ENCODE data around the gene DNAJC10. TPM values are rescaled to one million over a fixed set of nuclear protein-coding genes. Genes with fewer than 3 reads are reported as not detected.

Gene DNAJC10
- total and polyA plus RNA-seq, 9 of the 15 experiments (the other 6 are each of a cell fraction or from before 2014, with no cell fraction given): 9.8 to 77.7 (median 57.3) TPM

DNA sequence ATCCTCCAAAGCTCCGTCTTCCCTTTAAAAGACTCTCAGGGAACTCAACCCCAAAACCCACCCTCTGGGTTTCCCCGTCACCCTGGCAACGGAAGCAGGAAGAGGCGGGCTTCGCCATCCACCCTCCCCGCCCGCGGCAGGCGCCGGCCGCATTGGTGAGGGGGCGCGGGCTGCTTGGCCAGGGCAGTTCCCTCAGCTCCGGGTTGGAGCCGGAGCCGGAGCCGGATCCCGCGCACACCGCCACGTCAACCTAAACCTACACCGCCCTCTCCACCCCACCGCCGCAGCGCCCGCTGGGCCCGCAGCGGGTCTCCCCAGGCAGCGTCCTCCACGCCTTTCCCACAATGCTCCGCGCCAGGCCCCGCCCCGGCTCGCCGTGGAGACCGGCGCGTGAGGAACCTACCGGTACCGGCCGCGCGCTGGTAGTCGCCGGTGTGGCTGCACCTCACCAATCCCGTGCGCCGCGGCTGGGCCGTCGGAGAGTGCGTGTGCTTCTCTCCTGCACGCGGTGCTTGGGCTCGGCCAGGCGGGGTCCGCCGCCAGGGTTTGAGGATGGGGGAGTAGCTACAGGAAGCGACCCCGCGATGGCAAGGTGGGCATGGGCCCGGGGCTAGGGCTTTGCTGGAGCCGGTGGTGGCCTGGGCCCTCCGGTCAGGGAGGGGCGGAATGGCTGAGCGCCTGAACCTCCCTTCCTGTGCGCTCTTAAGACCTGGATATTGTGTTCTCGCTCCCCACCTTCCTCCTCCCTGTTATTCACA is at the start of gene DNAJC10 (continued):
- TF ChIP-seq ETV6 (IDR thresholded peaks at IDR 0.05; ENCODE audit: borderline replicate concordance in 1 of 2, low read depth in 2 of 2, low read length in 1 of 2) (peak in 1 of 2 experiments; percentile 45; a peak in 1 of 4 replicates), ETV6 (CRISPR knock-in tag; IDR thresholded peaks at IDR 0.05; ENCODE audit: borderline replicate concordance) (peak; percentile 91; the same call in 1 of the 2 replicates), HLTF (IDR thresholded peaks at IDR 0.05) (0 out of 2 replicates have a peak, but pooled peaks have one; percentile 31), ARNT (IDR thresholded peaks at IDR 0.05) (no peak), CBX8 (IDR thresholded peaks at IDR 0.05; ENCODE audit: borderline replicate concordance, extremely low read depth, low read depth, low read length, poor library complexity, severe bottlenecking) (no peak), ZKSCAN1 (IDR thresholded peaks at IDR 0.05; ENCODE audit: low read depth, low read length) (peak; percentile 22; the same call in 1 of the 2 replicates), CCNT2 (IDR thresholded peaks at IDR 0.05; ENCODE audit: borderline replicate concordance, extremely low read depth, insufficient read length, low read depth, low read length) (peak; percentile 93), COPS2 (conservative IDR thresholded peaks at IDR 0.05) (no peak), TBP (optimal IDR thresholded peaks at IDR 0.05; ENCODE audit: low read depth, low read length) (peak; percentile 68)
- TF ChIP-seq, protein P1, sequence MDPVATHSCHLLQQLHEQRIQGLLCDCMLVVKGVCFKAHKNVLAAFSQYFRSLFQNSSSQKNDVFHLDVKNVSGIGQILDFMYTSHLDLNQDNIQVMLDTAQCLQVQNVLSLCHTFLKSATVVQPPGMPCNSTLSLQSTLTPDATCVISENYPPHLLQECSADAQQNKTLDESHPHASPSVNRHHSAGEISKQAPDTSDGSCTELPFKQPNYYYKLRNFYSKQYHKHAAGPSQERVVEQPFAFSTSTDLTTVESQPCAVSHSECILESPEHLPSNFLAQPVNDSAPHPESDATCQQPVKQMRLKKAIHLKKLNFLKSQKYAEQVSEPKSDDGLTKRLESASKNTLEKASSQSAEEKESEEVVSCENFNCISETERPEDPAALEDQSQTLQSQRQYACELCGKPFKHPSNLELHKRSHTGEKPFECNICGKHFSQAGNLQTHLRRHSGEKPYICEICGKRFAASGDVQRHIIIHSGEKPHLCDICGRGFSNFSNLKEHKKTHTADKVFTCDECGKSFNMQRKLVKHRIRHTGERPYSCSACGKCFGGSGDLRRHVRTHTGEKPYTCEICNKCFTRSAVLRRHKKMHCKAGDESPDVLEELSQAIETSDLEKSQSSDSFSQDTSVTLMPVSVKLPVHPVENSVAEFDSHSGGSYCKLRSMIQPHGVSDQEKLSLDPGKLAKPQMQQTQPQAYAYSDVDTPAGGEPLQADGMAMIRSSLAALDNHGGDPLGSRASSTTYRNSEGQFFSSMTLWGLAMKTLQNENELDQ (CRISPR knock-in tag; IDR thresholded peaks at IDR 0.05; ENCODE audit: borderline replicate concordance): no peak
- TF ChIP-seq, protein P2, sequence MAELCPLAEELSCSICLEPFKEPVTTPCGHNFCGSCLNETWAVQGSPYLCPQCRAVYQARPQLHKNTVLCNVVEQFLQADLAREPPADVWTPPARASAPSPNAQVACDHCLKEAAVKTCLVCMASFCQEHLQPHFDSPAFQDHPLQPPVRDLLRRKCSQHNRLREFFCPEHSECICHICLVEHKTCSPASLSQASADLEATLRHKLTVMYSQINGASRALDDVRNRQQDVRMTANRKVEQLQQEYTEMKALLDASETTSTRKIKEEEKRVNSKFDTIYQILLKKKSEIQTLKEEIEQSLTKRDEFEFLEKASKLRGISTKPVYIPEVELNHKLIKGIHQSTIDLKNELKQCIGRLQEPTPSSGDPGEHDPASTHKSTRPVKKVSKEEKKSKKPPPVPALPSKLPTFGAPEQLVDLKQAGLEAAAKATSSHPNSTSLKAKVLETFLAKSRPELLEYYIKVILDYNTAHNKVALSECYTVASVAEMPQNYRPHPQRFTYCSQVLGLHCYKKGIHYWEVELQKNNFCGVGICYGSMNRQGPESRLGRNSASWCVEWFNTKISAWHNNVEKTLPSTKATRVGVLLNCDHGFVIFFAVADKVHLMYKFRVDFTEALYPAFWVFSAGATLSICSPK (IDR thresholded peaks at IDR 0.05; ENCODE audit: borderline replicate concordance): 0 out of 2 replicates have a peak, but pooled peaks have one; percentile 78
- TF ChIP-seq, protein P3, sequence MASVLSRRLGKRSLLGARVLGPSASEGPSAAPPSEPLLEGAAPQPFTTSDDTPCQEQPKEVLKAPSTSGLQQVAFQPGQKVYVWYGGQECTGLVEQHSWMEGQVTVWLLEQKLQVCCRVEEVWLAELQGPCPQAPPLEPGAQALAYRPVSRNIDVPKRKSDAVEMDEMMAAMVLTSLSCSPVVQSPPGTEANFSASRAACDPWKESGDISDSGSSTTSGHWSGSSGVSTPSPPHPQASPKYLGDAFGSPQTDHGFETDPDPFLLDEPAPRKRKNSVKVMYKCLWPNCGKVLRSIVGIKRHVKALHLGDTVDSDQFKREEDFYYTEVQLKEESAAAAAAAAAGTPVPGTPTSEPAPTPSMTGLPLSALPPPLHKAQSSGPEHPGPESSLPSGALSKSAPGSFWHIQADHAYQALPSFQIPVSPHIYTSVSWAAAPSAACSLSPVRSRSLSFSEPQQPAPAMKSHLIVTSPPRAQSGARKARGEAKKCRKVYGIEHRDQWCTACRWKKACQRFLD (CRISPR knock-in tag; IDR thresholded peaks at IDR 0.05): peak; percentile 91
- TF ChIP-seq, protein P4, sequence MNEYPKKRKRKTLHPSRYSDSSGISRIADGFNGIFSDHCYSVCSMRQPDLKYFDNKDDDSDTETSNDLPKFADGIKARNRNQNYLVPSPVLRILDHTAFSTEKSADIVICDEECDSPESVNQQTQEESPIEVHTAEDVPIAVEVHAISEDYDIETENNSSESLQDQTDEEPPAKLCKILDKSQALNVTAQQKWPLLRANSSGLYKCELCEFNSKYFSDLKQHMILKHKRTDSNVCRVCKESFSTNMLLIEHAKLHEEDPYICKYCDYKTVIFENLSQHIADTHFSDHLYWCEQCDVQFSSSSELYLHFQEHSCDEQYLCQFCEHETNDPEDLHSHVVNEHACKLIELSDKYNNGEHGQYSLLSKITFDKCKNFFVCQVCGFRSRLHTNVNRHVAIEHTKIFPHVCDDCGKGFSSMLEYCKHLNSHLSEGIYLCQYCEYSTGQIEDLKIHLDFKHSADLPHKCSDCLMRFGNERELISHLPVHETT (CRISPR knock-in tag; conservative IDR thresholded peaks at IDR 0.05 in 1 of 2, IDR thresholded peaks at IDR 0.05 in 1 of 2): peak in 1 of 2 experiments; percentile 96; a peak in 2 of 4 replicates
- TF ChIP-seq, protein P5, sequence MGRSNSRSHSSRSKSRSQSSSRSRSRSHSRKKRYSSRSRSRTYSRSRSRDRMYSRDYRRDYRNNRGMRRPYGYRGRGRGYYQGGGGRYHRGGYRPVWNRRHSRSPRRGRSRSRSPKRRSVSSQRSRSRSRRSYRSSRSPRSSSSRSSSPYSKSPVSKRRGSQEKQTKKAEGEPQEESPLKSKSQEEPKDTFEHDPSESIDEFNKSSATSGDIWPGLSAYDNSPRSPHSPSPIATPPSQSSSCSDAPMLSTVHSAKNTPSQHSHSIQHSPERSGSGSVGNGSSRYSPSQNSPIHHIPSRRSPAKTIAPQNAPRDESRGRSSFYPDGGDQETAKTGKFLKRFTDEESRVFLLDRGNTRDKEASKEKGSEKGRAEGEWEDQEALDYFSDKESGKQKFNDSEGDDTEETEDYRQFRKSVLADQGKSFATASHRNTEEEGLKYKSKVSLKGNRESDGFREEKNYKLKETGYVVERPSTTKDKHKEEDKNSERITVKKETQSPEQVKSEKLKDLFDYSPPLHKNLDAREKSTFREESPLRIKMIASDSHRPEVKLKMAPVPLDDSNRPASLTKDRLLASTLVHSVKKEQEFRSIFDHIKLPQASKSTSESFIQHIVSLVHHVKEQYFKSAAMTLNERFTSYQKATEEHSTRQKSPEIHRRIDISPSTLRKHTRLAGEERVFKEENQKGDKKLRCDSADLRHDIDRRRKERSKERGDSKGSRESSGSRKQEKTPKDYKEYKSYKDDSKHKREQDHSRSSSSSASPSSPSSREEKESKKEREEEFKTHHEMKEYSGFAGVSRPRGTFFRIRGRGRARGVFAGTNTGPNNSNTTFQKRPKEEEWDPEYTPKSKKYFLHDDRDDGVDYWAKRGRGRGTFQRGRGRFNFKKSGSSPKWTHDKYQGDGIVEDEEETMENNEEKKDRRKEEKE (IDR thresholded peaks at IDR 0.05; ENCODE audit: borderline replicate concordance in 1 of 2, control insufficient read depth in 1 of 2, low read depth in 2 of 2, low read length in 1 of 2): peak in 1 of 2 experiments; percentile 60; a peak in 1 of 4 replicates
